Muscle of leg (tissue), 11 donors: ENCODE data around the gene RPRD1B. TPM values are rescaled to one million over a fixed set of nuclear protein-coding genes. Genes with fewer than 3 reads are reported as not detected.

ENCODE experiments used
- DNase-seq: peaks from one replicate; pipeline ENCODE4 v3.0.0; 2013
- H3K27ac ChIP-seq: one replicate; pipeline ENCODE4 v1.5.1; 2013; ENCODE audit warnings: mild to moderate bottlenecking, low read length, control low read depth
- H3K27me3 ChIP-seq: one replicate; pipeline ENCODE4 v1.6.1; 2013; ENCODE audit warnings: low read length; ENCODE audit not compliant: control insufficient read depth, insufficient read depth
- H3K36me3 ChIP-seq: one replicate; pipeline ENCODE4 v1.6.1; 2013; ENCODE audit warnings: low read length; ENCODE audit not compliant: control insufficient read depth, insufficient read depth
- H3K4me1 ChIP-seq: one replicate; pipeline ENCODE4 v1.6.1; 2013; ENCODE audit warnings: low read length; ENCODE audit not compliant: control insufficient read depth, insufficient read depth
- H3K4me3 ChIP-seq: one replicate; pipeline ENCODE4 v1.5.1; 2013; ENCODE audit warnings: low read length, control low read depth
- H3K9me3 ChIP-seq: replicated peaks from 2 replicates; pipeline ENCODE4 v1.6.1; 2013; ENCODE audit warnings: low read depth, low read length; ENCODE audit not compliant: control insufficient read depth
- WGBS: methylation state at CpG from one replicate; pipeline ENCODE4 v1.1.5; 2013; ENCODE audit warnings: missing lambda C conversion rate; ENCODE audit not compliant: insufficient coverage; 5-methylcytosine and 5-hydroxymethylcytosine counted together
- polyA plus RNA-seq, 8 donors: library from polyadenylated mRNA; unstranded; fragments of 120-200 nt; gene quantifications; one replicate each; pipeline versions ENCODE4 v1.2.1 to v1.2.3, GENCODE V29; 2013; ENCODE audit warnings: inconsistent platforms in 1 of 8, low replicate concordance in 1 of 8; ENCODE audit not compliant: insufficient read length in 8 of 8, insufficient read depth in 1 of 8
- total RNA-seq: library from RNA; stranded (reverse); fragments of 120-200 nt; gene quantifications from one replicate; pipeline ENCODE4 v1.2.4, GENCODE V29; 2013

The RPRD1B gene
- total and polyA plus RNA-seq, 9 donors, result 18.9 to 30.4 (median 24.0) TPM

GRCh38 chr20:38066969-38067716, 33.6 kb downstream of the RPRD1B start:
- no peaks in the 10 kb centered on the region for H3K27me3 ChIP-seq
- peaks cover 18% of the 10 kb centered on the region for H3K4me1 ChIP-seq
- peak; percentile 38 for DNase-seq
- no peaks in the 10 kb centered on the region for H3K9me3 ChIP-seq
- H3K27ac ChIP-seq, result peak overlapping the region; percentile 88
- no peak overlapping the region for H3K4me3 ChIP-seq
- peaks cover 62% of the 10 kb centered on the region for H3K36me3 ChIP-seq
- 78% methylated on average over 5 of the region's 9 CpGs for WGBS

- H3K27ac ChIP-seq, result peak overlapping the region; percentile 88
- no peaks in the 10 kb centered on the region for H3K27me3 ChIP-seq
- H3K4me1 ChIP-seq, result peaks cover 18% of the 10 kb centered on the region
- no peaks in the 10 kb centered on the region for H3K9me3 ChIP-seq
- WGBS, result 70% methylated on average over 12 of the region's 15 CpGs
- no peak overlapping the region for H3K4me3 ChIP-seq
- peaks cover 56% of the 10 kb centered on the region for H3K36me3 ChIP-seq
- peak; percentile 84 for DNase-seq
Measured at GRCh38 chr20:38067717-38068365, 34.3 kb downstream of the RPRD1B start.

- H3K36me3 ChIP-seq, result peaks cover 39% of the 10 kb centered on the region
- peak; percentile 74 for DNase-seq
Measured at GRCh38 chr20:38072898-38073297, 39.4 kb downstream of the RPRD1B start.

GRCh38 chr20:38073307-38074071, 39.9 kb downstream of the RPRD1B start:
- Histone ChIP-seq H3K4me1 (peaks cover 23% of the 10 kb centered on the region), H3K9me3 (no peaks in the 10 kb centered on the region), H3K36me3 (peaks cover 34% of the 10 kb centered on the region), H3K27me3 (no peaks in the 10 kb centered on the region), H3K27ac (peak overlapping the region; percentile 76), H3K4me3 (no peak overlapping the region)
- DNase-seq, result peak; percentile 91
- WGBS, result 50% methylated on average over 1 of the region's 5 CpGs

More at GRCh38 chr20:38072898-38073297, 39.4 kb downstream of the RPRD1B start:
- peaks cover 28% of the 10 kb centered on the region for H3K4me1 ChIP-seq
- no CpG with 5 or more reads among the region's 1 CpG for WGBS
- H3K9me3 ChIP-seq, result no peaks in the 10 kb centered on the region
- H3K27ac ChIP-seq, result peak overlapping the region; percentile 76
- no peaks in the 10 kb centered on the region for H3K27me3 ChIP-seq
- H3K4me3 ChIP-seq, result no peak overlapping the region

- peak overlapping the region; percentile 45 for H3K27ac ChIP-seq
Measured at GRCh38 chr20:38075161-38075998, 41.8 kb downstream of the RPRD1B start.

GRCh38 chr20:38076548-38076947, 43.0 kb downstream of the RPRD1B start:
- peaks cover 21% of the 10 kb centered on the region for H3K36me3 ChIP-seq
- peaks cover 23% of the 10 kb centered on the region for H3K4me1 ChIP-seq
- H3K9me3 ChIP-seq, result peaks cover 6% of the 10 kb centered on the region

More at GRCh38 chr20:38075161-38075998, 41.8 kb downstream of the RPRD1B start:
- H3K9me3 ChIP-seq, result no peaks in the 10 kb centered on the region
- peaks cover 23% of the 10 kb centered on the region for H3K4me1 ChIP-seq
- no CpG with 5 or more reads among the region's 3 CpGs for WGBS
- peaks cover 24% of the 10 kb centered on the region for H3K36me3 ChIP-seq
- peak; percentile 38 for DNase-seq
- no peaks in the 10 kb centered on the region for H3K27me3 ChIP-seq
- H3K4me3 ChIP-seq, result no peak overlapping the region

GRCh38 chr20:38078084-38078483, 44.5 kb downstream of the RPRD1B start:
- peaks cover 21% of the 10 kb centered on the region for H3K36me3 ChIP-seq
- DNase-seq, result no peak
- H3K27ac ChIP-seq, result no peak overlapping the region
- H3K4me3 ChIP-seq, result no peak overlapping the region
- H3K9me3 ChIP-seq, result peaks cover 6% of the 10 kb centered on the region
- H3K4me1 ChIP-seq, result peaks cover 22% of the 10 kb centered on the region
- no peaks in the 10 kb centered on the region for H3K27me3 ChIP-seq
- 92% methylated on average over 2 of the region's 2 CpGs for WGBS

More at GRCh38 chr20:38076548-38076947, 43.0 kb downstream of the RPRD1B start:
- Histone ChIP-seq H3K27ac (no peak overlapping the region), H3K4me3 (no peak overlapping the region), H3K27me3 (no peaks in the 10 kb centered on the region)
- DNase-seq, result no peak

GRCh38 chr20:38079353-38079752, 45.8 kb downstream of the RPRD1B start:
- no peak for DNase-seq
- Histone ChIP-seq H3K27me3 (no peaks in the 10 kb centered on the region), H3K4me1 (peaks cover 18% of the 10 kb centered on the region), H3K4me3 (no peak overlapping the region), H3K27ac (no peak overlapping the region), H3K36me3 (peaks cover 21% of the 10 kb centered on the region), H3K9me3 (peaks cover 6% of the 10 kb centered on the region)
- no CpG with 5 or more reads among the region's 3 CpGs for WGBS

- H3K27ac ChIP-seq, result no peak overlapping the region
- peaks cover 17% of the 10 kb centered on the region for H3K4me1 ChIP-seq
- no peak for DNase-seq
- no CpG with 5 or more reads among the region's 3 CpGs for WGBS
- no peaks in the 10 kb centered on the region for H3K27me3 ChIP-seq
- no peak overlapping the region for H3K4me3 ChIP-seq
- peaks cover 31% of the 10 kb centered on the region for H3K36me3 ChIP-seq
- peaks cover 6% of the 10 kb centered on the region for H3K9me3 ChIP-seq
Measured at GRCh38 chr20:38081575-38081974, 48.0 kb downstream of the RPRD1B start.
